ENCODE results near the gene ETV6.

Gene ETV6

GRCh38 chr12:11741434-11742092, 92.1 kb downstream of the ETV6 start:
- no peak for DNase-seq (ENCODE audit: low spot score)

GRCh38 chr12:11743423-11744409, 94.2 kb downstream of the ETV6 start:
- DNase-seq (ENCODE audit: low spot score), result no peak

GRCh38 chr12:11744410-11744801, 94.9 kb downstream of the ETV6 start:
- no peak for DNase-seq (ENCODE audit: low spot score)

GRCh38 chr12:11745113-11745512, 95.6 kb downstream of the ETV6 start:
- no peak for DNase-seq (ENCODE audit: low spot score)

- DNase-seq (ENCODE audit: low spot score), result no peak
Observed at GRCh38 chr12:11746024-11746771, 96.7 kb downstream of the ETV6 start.

DNA sequence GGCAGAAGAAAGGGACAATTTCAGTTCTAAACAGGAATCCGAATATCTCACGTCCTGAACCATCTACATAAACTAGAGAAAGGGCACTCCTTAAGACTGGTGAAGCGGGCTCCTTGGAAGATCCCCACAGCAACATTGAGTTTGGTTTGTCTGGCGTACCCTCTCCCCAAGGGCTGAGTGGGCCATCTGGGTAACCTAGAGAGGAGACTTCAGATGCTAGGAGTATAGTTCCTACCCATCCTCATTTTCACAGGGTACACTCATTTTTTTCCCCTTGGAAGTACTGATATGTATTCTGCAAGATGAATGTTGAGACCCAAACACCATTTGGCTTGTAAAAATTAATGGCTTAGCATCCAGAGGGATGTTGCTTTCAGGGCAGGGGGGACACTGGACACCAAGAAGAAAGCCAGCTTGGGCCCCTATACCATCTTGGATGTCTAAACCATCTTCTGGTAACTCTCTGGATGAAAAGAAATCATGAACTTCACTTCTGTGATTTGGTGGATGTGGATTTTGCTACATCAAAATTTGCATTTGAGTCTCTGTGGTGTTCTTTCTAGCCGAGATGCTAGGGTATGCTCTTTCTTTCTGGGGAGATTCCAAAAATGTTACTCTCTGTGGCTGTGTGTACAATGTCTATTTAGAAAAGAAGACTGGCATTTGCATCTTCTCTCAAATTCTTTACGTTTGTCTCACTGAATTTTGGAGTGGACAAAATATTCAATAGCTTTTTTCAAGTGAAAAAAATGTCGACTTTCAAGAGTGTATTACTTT, 97.7 kb downstream of the ETV6 start:
- DNase-seq (ENCODE audit: low spot score), result no peak

DNA sequence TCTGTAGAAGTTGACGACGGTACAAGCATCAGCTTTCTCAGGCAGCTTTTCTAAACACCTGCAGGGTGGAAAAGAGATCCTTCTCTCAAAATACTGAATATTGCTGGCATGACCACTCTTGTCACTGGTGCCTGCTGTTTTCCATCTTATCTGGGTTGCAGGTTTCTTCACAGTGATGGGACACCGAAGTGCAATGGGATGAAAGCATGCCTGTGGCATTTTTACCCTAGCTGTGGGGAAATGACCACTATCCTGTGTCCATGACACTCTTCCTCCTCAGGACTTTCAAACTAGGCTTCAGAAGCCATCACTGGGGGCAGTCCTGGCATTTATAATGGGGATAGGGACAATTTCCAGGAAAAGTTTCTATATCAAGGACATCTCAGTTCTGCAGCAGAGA, 98.5 kb downstream of the ETV6 start:
- DNase-seq (ENCODE audit: low spot score), result no peak

GRCh38 chr12:11748903-11749302, 99.4 kb downstream of the ETV6 start:
- DNase-seq (ENCODE audit: low spot score), result no peak

DNA sequence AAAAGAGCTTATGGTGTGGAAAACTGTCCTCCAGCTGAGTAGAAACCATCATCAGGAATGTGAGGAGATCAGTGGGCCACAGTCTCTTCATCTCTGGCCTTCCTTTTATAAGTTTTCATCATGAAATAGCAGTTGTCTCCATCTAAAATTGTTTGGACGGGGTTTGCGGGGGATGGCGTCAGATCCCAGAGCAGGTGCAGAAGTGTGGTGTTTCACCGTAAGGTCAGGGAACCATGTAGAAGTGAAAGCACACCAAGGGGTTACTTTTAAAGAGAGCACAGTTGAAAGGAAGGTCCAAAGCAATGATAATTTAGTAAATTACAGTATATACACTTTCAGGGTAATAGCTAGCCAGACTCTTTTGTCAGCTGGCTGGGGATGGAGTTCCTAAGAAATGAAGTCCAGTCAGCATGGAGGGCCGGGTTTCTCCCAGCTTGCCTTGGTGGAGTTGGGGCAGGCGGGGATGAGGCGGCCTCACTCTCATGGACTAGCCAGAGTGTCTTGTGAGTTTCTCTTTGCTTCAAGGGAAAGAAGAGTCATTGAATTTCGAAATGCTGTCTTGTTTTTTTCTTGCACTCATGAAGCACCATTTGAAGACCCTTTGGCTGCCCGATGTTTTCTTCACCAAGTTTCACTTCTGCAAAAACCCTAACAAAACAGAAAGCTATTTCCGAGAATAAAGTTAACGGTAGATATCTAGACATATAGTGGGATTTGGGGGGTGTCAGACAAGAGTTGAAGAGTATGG, 100.6 kb downstream of the ETV6 start:
- no peak for DNase-seq (ENCODE audit: low spot score)

- DNase-seq (ENCODE audit: low spot score), result no peak
Observed at GRCh38 chr12:11752403-11753149, 103.1 kb downstream of the ETV6 start.

DNA sequence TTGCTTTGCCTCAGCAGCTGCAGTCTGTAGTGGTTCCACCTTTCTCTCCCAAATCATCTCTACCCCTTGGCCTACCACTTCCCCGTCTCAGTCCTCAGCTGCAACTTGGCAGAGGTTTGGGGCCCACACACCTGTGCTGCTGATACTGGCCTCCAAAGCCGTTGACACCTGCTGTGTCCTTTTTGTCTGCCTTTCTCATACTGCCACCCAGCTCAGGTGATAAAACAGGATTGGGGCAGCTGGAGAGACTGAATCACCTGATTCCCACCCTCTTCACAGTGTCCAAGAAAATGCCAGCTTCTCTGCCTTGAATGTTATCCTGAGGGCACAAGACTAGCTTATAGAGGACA, 103.7 kb downstream of the ETV6 start:
- no peak for DNase-seq (ENCODE audit: low spot score)

DNA sequence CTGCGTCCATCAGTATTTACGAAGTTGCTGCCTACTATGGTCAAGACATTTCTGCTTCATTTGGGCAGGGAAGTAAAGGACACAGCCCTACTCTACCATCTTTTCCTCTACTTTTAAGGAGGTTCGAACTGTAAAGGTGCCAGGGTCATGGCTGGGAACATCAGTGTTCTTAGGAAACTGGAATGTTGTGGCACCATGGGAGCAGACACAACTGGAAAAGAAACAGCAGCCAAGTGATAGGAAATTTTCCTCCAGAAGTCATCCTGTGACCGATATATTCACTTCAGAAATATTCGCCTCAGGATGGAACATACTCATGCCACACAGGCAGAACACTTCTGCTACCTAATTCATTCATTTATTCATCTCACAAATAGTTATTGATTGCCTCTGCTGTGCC, 104.4 kb downstream of the ETV6 start:
- DNase-seq (ENCODE audit: low spot score), result no peak

GRCh38 chr12:11754256-11754655, 104.8 kb downstream of the ETV6 start:
- no peak for DNase-seq (ENCODE audit: low spot score)

DNA sequence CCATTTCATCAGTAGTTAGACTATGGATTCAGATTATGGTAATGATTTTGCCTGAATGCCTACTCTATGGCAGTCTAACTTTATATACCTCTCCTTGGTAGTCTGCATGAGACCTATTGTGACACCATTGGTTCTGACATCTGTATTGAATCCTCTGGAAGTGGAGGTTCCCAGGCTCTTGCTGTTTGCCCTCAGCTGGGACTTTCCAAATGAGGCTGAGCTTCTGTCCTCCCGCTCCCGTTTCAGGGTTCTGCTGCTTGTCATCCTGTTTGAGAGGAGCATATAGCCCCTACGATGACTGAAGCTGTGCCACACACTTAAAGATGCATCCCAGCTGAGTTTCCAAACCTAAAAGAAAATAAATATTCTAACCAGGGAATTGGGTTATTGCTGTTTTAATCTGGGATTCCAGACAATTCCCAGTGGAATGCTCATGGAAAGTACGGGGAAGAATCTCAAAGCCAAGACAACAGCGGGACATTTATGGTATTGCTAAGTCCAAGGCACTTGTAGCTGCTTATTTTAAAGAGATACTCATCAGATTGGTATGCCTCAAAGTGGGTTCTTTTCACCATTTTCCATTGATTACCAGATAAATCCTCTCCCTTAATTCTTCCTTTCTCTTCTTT, 105.9 kb downstream of the ETV6 start:
- DNase-seq (ENCODE audit: low spot score), result no peak

DNA sequence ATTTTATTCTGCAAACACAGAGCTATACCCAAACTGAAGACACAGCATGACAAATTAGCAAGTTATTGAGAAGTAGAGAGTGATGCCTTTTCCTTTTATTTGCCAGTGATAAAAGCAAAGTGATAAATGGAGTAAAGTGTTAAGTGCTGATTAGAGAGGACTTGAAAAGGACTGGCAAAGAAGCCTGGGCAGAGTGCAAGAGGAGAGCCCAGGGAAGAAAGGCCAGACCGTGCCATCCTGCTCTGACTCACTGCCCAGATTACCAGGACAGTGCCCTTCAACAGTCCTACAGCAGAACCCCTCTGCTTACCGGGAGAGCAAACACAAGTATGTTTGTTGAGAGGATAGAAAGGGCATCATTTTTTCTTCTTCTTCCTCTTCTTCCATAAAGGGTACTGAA, 106.5 kb downstream of the ETV6 start:
- no peak for DNase-seq (ENCODE audit: low spot score)

- DNase-seq (ENCODE audit: low spot score), result no peak
Observed at GRCh38 chr12:11756523-11756922, 107.0 kb downstream of the ETV6 start.

GRCh38 chr12:11757095-11757494, 107.6 kb downstream of the ETV6 start:
- DNase-seq (ENCODE audit: low spot score), result no peak

- no peak for DNase-seq (ENCODE audit: low spot score)
Observed at GRCh38 chr12:11757531-11757930, 108.1 kb downstream of the ETV6 start.

DNA sequence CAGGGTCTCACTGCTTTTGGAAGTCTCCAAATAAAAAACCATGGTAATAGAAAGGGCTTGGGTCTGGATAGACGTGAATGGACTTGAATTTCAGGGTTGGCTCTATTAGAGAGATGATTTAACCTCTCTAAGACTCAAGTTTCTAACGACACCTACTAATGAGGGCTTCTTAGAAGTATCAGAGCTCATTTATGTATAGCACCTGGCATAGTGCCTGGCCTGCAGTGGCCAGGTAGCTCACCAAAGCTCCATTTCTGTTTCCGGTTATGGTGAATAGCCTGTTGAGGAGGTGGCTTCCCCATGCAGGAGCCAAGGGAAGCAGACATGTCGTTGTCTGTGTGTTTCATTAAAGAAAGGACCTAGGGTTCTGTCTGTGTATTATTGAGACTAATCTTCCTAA, 108.6 kb downstream of the ETV6 start:
- DNase-seq (ENCODE audit: low spot score), result no peak

Measured in SW480 (cell line).